Fibroblast of skin of left biceps (primary cell): Measurements from ENCODE around the gene TTC28.

ENCODE experiments used
- DNase-seq, 2 experiments: peaks; one replicate each; pipeline ENCODE4 v3.0.0-alpha.2; 2013; ENCODE audit warnings: low read depth in 2 of 2

The TTC28 gene

GRCh38 chr22:28410050-28410816, 269.4 kb downstream of the TTC28 start:
- no peak for DNase-seq

GRCh38 chr22:28408709-28409108, 270.9 kb downstream of the TTC28 start:
- DNase-seq, result no peak

- DNase-seq, result no peak
Observed at GRCh38 chr22:28407645-28408044, 272.0 kb downstream of the TTC28 start.

GRCh38 chr22:28406246-28406645, 273.4 kb downstream of the TTC28 start:
- DNase-seq, result no peak

- DNase-seq, result no peak
Observed at GRCh38 chr22:28405588-28405987, 274.1 kb downstream of the TTC28 start.

- DNase-seq, result no peak
Observed at GRCh38 chr22:28402539-28402938, 277.1 kb downstream of the TTC28 start.

- no peak for DNase-seq
Observed at GRCh38 chr22:28402060-28402459, 277.6 kb downstream of the TTC28 start.

- DNase-seq, result no peak
Observed at GRCh38 chr22:28398981-28399380, 280.7 kb downstream of the TTC28 start.

GRCh38 chr22:28398355-28398754, 281.3 kb downstream of the TTC28 start:
- no peak for DNase-seq

GRCh38 chr22:28397306-28397705, 282.3 kb downstream of the TTC28 start:
- no peak for DNase-seq

GRCh38 chr22:28395920-28396753, 283.5 kb downstream of the TTC28 start:
- no peak for DNase-seq

- DNase-seq, result no peak
Observed at GRCh38 chr22:28395520-28395919, 284.1 kb downstream of the TTC28 start.

GRCh38 chr22:28394513-28395110, 285.0 kb downstream of the TTC28 start:
- no peak for DNase-seq

GRCh38 chr22:28381429-28382167, 298.0 kb downstream of the TTC28 start:
- no peak for DNase-seq

GRCh38 chr22:28379951-28380350, 299.7 kb downstream of the TTC28 start:
- DNase-seq, result no peak

- DNase-seq, result no peak
Observed at GRCh38 chr22:28379075-28379779, 300.4 kb downstream of the TTC28 start.

GRCh38 chr22:28375761-28376534, 303.7 kb downstream of the TTC28 start:
- no peak for DNase-seq

GRCh38 chr22:28373831-28374230, 305.8 kb downstream of the TTC28 start:
- no peak for DNase-seq

GRCh38 chr22:28369854-28370253, 309.8 kb downstream of the TTC28 start:
- no peak for DNase-seq

GRCh38 chr22:28366856-28367255, 312.8 kb downstream of the TTC28 start:
- no peak for DNase-seq

- DNase-seq, result no peak
Observed at GRCh38 chr22:28365371-28365770, 314.3 kb downstream of the TTC28 start.
